ENCODE data around the gene TMEM128. TPM values are rescaled to one million over a fixed set of nuclear protein-coding genes. Genes with fewer than 3 reads are reported as not detected.
"Not testable (repeated sequence)": the region's sequence is repeated elsewhere in the genome, so short reads cannot be mapped to it uniquely, and the experiment has no call there.

Gene TMEM128
- total RNA-seq, 2 donors from 2014 or later: 14.7 to 35.8 TPM

DNA sequence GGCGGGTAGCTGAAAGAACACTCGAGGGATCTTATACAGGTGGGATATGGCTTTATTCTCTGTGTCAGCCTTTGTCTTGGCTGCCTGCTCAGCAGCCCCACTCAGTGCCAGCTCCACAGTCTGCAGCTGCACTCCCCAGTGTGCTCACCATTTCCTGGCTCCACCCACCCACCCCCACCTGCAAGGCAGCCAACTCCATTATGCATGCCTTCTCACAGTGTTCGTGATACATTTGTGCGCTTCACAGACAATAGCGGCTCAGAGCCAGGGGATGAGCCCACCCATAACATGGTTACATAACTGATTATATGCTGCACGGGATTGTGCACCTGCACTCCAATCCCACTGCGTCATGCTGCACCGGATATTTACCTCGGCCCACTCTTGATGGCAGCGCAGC lies 8.8 kb upstream of the TMEM128 start:
- Histone ChIP-seq H3K4me3 (no peak overlapping the region), H3K36me3 (no peaks in the 10 kb centered on the region), H3K27me3 (replicated peaks; ENCODE audit: insufficient read depth) (no peaks in the 10 kb centered on the region), H3K4me1 (replicated peaks) (no peaks in the 10 kb centered on the region), H3K27ac (no peak overlapping the region), H3K9me3 (no peaks in the 10 kb centered on the region)
- TF ChIP-seq POLR2AphosphoS5 (IDR thresholded peaks at IDR 0.05) (no peak), POLR2A (IDR thresholded peaks at IDR 0.05) (no peak)
- TF ChIP-seq, protein P1, sequence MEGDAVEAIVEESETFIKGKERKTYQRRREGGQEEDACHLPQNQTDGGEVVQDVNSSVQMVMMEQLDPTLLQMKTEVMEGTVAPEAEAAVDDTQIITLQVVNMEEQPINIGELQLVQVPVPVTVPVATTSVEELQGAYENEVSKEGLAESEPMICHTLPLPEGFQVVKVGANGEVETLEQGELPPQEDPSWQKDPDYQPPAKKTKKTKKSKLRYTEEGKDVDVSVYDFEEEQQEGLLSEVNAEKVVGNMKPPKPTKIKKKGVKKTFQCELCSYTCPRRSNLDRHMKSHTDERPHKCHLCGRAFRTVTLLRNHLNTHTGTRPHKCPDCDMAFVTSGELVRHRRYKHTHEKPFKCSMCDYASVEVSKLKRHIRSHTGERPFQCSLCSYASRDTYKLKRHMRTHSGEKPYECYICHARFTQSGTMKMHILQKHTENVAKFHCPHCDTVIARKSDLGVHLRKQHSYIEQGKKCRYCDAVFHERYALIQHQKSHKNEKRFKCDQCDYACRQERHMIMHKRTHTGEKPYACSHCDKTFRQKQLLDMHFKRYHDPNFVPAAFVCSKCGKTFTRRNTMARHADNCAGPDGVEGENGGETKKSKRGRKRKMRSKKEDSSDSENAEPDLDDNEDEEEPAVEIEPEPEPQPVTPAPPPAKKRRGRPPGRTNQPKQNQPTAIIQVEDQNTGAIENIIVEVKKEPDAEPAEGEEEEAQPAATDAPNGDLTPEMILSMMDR (IDR thresholded peaks at IDR 0.05): no peak
- no peak for DNase-seq (ENCODE audit: low spot score)
- 76% methylated on average over 10 of the region's 10 CpGs for WGBS
- intact Hi-C loops (cut with DNase I): no loop called here

- no peaks in the 10 kb centered on the region for H3K9me3 ChIP-seq
- TF ChIP-seq POLR2AphosphoS5 (IDR thresholded peaks at IDR 0.05): no peak
- TF ChIP-seq POLR2A (IDR thresholded peaks at IDR 0.05): no peak
- TF ChIP-seq, protein P1 (IDR thresholded peaks at IDR 0.05): no peak
- intact Hi-C loops (cut with DNase I): loop anchor here (5.0 kb wide), 1 partner anchor 78 kb away; no protein-coding TSS in a partner anchor
- DNase-seq (ENCODE audit: low spot score): no peak
- H3K4me1 ChIP-seq (replicated peaks): no peaks in the 10 kb centered on the region
- H3K4me3 ChIP-seq: no peak overlapping the region
- H3K36me3 ChIP-seq: no peaks in the 10 kb centered on the region
- H3K27me3 ChIP-seq (replicated peaks; ENCODE audit: insufficient read depth): no peaks in the 10 kb centered on the region
- WGBS: 33% methylated on average over 6 of the region's 6 CpGs
- H3K27ac ChIP-seq: no peak overlapping the region
Observed at GRCh38 chr4:4254666-4255065, 6.6 kb upstream of the TMEM128 start.

- H3K27me3 ChIP-seq (replicated peaks; ENCODE audit: insufficient read depth): no peaks in the 10 kb centered on the region
- no peak for TF ChIP-seq POLR2AphosphoS5 (IDR thresholded peaks at IDR 0.05)
- TF ChIP-seq, protein P1 (IDR thresholded peaks at IDR 0.05): no peak
- no peak for TF ChIP-seq POLR2A (IDR thresholded peaks at IDR 0.05)
- H3K36me3 ChIP-seq: no peaks in the 10 kb centered on the region
- no peaks in the 10 kb centered on the region for H3K9me3 ChIP-seq
- no peak for DNase-seq (ENCODE audit: low spot score)
- intact Hi-C loops (cut with DNase I): loop anchor here (5.0 kb wide), 1 partner anchor 78 kb away; no protein-coding TSS in a partner anchor
- H3K4me3 ChIP-seq: no peak overlapping the region
- 76% methylated on average over 11 of the region's 11 CpGs for WGBS
- no peaks in the 10 kb centered on the region for H3K4me1 ChIP-seq (replicated peaks)
- H3K27ac ChIP-seq: no peak overlapping the region
Observed at GRCh38 chr4:4254199-4254598, 6.2 kb upstream of the TMEM128 start.

GRCh38 chr4:4249866-4250265 lies 1.8 kb upstream of the TMEM128 start:
- peaks cover 10% of the 10 kb centered on the region for H3K4me1 ChIP-seq (replicated peaks)
- intact Hi-C loops (cut with DNase I): loop anchor here (2.0 to 5.0 kb wide), 2 partner anchors 41 to 82 kb away; partner anchors contain the start of genes LYAR and ZBTB49
- 50% methylated on average over 8 of the region's 8 CpGs for WGBS
- H3K9me3 ChIP-seq: no peaks in the 10 kb centered on the region
- H3K27me3 ChIP-seq (replicated peaks; ENCODE audit: insufficient read depth): no peaks in the 10 kb centered on the region
- no peak overlapping the region for H3K4me3 ChIP-seq
- no peak for TF ChIP-seq POLR2A (IDR thresholded peaks at IDR 0.05)
- TF ChIP-seq, protein P1 (IDR thresholded peaks at IDR 0.05): no peak
- no peak for TF ChIP-seq POLR2AphosphoS5 (IDR thresholded peaks at IDR 0.05)
- DNase-seq (ENCODE audit: low spot score): no peak
- no peak overlapping the region for H3K27ac ChIP-seq
- H3K36me3 ChIP-seq: no peaks in the 10 kb centered on the region

DNA sequence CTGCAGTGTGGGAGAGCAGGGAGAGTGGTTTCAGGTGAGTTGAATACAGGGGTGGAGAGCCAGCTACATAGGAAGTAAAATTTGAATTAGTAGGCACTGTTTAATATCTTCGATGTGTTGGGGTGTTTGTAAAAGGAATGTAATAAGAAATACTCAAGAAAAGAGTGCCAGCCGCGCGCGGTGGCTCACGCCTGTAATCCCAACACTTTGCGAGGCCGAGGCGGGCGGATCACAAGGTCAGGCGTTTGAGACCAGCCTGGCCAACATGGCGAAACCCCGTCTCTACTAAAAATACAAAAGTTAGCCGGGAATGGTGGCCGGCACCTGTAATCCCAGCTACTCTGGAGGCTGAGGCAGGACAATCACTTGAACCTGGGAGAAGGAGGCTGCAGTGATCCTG lies 1.3 kb upstream of the TMEM128 start:
- not testable (repeated sequence) for H3K4me3 ChIP-seq; DNase-seq (ENCODE audit: low spot score); H3K27me3 ChIP-seq (replicated peaks; ENCODE audit: insufficient read depth); H3K9me3 ChIP-seq; H3K4me1 ChIP-seq (replicated peaks); H3K27ac ChIP-seq; H3K36me3 ChIP-seq
- 93% methylated on average over 15 of the region's 15 CpGs for whole genome bisulfite sequencing
- intact Hi-C loops (cut with DNase I): loop anchor here (2.0 kb wide), 1 partner anchor 41 kb away; the partner anchor contains the start of genes LYAR and ZBTB49

Data from prostate gland (tissue), 2 donors.